ENCODE measurements around the gene KIAA0930. TPM values are rescaled to one million over a fixed set of nuclear protein-coding genes. Genes with fewer than 3 reads are reported as not detected.

Gene KIAA0930
- total RNA-seq, 1 experiment from 2014 or later: 92.5 TPM

- DNase-seq (ENCODE audit: low spot score): no peak
Observed at GRCh38 chr22:45216133-45217003, 24.3 kb downstream of the KIAA0930 start.

DNA sequence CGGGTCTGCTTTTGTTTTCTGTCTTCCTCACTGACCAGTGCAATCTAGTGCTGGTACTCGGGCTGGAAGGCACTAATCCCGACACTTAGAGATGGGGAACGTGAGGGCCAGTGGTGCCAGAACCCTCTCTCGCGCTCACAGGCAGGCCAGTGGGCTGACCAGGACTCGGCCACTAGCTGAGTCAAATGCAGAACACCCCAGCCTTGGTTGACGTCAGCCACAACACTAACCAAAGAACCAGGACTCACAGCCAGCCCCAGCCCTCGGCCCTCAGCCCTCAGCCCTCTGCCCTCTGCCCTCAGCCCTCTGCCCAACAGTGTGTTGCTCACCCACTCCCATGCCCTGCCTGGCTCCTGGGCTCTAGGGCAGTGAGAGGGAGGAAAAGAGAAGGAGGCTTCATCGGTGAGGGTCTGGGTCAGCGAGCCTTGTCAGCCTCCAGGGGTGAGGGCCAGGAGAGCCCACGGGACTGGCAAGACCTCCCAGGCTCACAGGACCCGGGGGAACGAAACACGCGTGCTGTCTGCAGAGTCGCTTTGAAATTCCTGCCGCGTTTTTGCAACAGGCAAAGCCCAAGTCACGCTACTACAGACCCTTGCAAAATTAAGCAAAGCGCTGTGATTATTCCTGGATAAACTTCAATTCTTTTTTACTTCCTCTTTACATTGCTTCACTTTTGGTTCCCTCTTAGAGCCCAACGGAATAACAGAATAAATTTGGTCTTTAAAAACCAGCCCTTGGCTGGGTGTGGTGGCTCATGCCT, 27.5 kb downstream of the KIAA0930 start:
- peak; percentile 27 for DNase-seq (ENCODE audit: low spot score)

GRCh38 chr22:45212306-45212709, 28.4 kb downstream of the KIAA0930 start:
- peak; percentile 78 for DNase-seq (ENCODE audit: low spot score)

DNA sequence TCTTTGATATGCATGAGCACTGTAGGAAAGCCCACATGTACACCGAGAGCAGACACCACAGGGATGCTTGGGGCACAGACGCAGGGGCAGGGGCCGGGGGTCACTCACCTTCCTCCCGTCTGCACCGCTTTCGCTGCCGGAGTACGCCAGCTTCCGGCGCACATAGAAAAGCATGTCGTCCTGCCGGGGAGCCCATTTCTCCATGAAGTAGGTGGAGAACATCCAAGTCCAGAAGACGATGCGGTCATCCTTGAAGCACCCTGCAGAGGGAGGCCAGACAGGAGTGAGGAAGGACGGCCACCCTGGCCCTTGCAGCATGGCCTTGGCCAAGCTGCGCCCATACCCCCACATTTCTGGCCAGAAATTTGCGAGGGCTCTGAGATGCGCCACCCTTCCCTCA, 28.8 kb downstream of the KIAA0930 start:
- DNase-seq (ENCODE audit: low spot score): peak; percentile 29

GRCh38 chr22:45211435-45211834, 29.3 kb downstream of the KIAA0930 start:
- DNase-seq (ENCODE audit: low spot score): no peak

GRCh38 chr22:45210991-45211390, 29.7 kb downstream of the KIAA0930 start:
- DNase-seq (ENCODE audit: low spot score): no peak

GRCh38 chr22:45210577-45210976, 30.1 kb downstream of the KIAA0930 start:
- no peak for DNase-seq (ENCODE audit: low spot score)

- DNase-seq (ENCODE audit: low spot score): no peak
Observed at GRCh38 chr22:45210174-45210573, 30.5 kb downstream of the KIAA0930 start.

- peak; percentile 49 for DNase-seq (ENCODE audit: low spot score)
Observed at GRCh38 chr22:45208993-45209838, 31.5 kb downstream of the KIAA0930 start.

GRCh38 chr22:45208696-45208992, 32.0 kb downstream of the KIAA0930 start:
- no peak for DNase-seq (ENCODE audit: low spot score)

- DNase-seq (ENCODE audit: low spot score): peak; percentile 9
Observed at GRCh38 chr22:45207981-45208664, 32.6 kb downstream of the KIAA0930 start.

- no peak for DNase-seq (ENCODE audit: low spot score)
Observed at GRCh38 chr22:45207533-45207932, 33.2 kb downstream of the KIAA0930 start.

DNA sequence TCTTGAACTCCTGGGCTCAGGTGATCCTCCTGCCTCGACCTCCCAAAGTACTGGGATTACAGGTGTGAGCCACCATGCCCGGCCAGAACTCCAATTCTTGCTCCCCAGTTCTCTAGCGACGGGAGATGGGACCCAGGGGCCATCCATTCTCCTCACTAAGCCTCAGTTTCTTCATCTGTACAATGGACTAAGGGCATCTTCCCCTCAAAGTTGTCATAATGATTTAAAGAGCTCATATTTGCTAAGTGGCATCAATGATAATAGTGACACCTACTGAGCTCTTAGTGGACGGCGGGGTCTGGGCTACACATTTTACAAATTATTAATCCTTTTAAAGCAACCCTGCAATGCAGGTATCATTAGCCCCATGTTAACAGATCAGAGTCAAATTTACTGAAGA, 34.5 kb downstream of the KIAA0930 start:
- no peak for DNase-seq (ENCODE audit: low spot score)

- no peak for DNase-seq (ENCODE audit: low spot score)
Observed at GRCh38 chr22:45205276-45205925, 35.3 kb downstream of the KIAA0930 start.

DNA sequence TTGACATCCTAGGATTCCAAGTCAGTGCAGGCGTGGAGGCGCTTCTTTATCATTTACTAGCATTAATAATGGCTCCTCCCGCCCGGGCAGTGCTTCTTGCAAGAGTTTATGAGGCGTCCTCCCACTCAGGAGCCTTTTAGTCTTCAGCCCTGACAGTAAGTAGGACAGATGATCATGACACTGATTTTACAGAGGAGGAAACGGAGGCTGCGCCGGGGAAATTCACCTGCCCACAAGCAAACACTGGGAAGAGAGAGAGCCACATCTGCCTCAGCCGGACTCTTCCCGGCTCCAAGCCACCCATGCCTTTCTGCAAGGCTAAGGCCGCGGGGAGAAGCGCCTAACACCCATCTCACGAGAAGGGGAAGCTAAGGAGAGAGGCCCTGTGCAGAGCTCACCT, 35.9 kb downstream of the KIAA0930 start:
- DNase-seq (ENCODE audit: low spot score): no peak

- no peak for DNase-seq (ENCODE audit: low spot score)
Observed at GRCh38 chr22:45204241-45204640, 36.5 kb downstream of the KIAA0930 start.

DNA sequence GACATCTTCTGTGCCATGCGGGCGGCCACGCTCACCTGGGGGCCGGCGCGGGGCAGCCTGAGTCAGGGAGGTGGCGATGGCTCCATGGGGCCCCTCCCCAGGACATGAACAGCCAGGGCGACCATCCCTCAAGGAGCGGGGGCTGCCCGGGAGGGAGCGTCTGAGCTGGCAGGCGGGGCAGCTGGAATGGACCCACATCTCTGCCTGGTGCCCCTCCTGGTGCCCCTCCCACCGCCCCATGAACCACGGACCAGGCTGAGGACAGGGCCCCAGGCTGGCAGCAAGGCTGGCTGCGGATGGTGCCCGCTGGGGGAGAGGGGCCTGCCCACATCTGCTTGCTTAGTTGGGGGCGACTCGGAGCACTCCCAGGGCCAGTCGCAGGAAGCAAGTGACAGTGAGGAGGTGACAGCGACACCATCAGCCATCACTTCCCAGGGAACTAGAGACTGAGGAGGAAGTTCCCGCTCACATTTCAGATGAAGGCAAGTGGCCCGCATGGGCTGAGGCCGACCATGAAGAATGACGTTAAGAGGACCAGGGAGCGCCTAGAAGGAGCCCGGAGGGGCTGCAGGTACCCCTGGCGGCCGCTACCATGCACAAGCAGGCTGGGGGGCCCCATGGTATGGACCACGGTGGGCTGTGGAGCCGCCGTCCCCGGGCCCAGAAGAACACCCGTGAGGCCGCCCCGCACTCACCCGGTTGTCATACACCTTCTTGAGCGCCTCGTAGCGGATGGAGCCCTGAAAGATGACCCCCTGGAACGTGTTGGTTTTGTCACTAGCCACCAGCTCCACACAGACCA, 37.3 kb downstream of the KIAA0930 start:
- no peak for DNase-seq (ENCODE audit: low spot score)

DNA sequence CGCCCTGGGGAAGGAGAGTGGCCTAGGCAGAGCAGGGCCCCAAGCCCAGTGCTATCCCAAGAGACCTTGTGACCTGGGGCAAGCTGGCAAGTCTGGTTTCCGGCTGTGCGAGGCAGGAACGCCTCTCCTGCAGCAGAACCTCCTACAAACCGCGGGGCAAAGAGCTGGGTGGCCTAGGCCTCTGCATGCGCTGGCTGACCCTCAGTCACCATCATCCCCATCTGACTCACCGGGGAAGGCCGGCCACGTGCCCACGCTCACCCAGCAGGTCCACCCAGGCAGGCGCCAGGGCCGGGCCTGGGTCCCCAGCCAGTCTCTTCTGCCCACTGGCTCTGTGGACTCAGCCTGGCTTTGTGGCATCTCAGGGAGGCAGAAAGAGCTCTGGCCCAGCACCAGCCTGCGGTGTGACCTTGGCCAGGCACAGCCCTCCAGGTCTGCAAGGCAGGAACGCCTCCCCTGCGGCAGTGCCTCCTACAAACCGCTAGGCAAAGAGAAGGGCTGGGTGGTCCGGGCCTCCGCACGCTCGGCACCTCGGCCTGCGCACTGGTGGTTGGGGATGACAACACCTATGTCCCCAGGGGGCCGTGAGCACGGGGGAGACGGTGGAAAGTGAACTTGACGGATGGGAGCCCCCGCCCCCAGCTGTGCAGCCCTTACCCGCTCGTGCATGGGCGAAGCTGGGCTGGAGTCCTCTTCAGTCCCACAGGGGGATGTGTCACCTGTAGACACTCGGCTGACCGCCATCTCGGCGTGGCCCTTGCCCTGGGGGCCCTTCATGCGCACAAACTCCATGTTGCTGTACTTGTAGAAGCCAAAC, 38.2 kb downstream of the KIAA0930 start:
- peak; percentile 64 for DNase-seq (ENCODE audit: low spot score)

GRCh38 chr22:45201678-45202332, 38.9 kb downstream of the KIAA0930 start:
- peak; percentile 73 for DNase-seq (ENCODE audit: low spot score)
